HCT116 (cell line): ENCODE results near the gene MYO1E.

Source experiments
- ATF3 ChIP-seq: IDR thresholded peaks from 2 replicates; pipeline ENCODE4 v1.6.1; 2012
- CBX3 ChIP-seq: IDR thresholded peaks from 2 replicates; pipeline ENCODE4 v1.6.1; 2012; ENCODE audit warnings: low read depth
- CEBPB ChIP-seq: IDR thresholded peaks from 2 replicates; pipeline ENCODE4 v1.6.1; 2012; ENCODE audit warnings: low read depth
- EZH2 ChIP-seq: fragments of 200-600 bp; sonication (generic); IDR thresholded peaks from 2 replicates; pipeline ENCODE4 v1.6.1; 2017; ENCODE audit warnings: antibody characterized with exemption, mixed run types
- EZH2phosphoT487 ChIP-seq: fragments of 200-600 bp; IDR thresholded peaks from 2 replicates; pipeline ENCODE4 v1.6.1; 2018; ENCODE audit warnings: antibody characterized with exemption, borderline replicate concordance
- POLR2A ChIP-seq: IDR thresholded peaks from 2 replicates; pipeline ENCODE4 v1.7.0; 2011; ENCODE audit warnings: borderline replicate concordance; ENCODE audit not compliant: insufficient read depth, insufficient read length; ENCODE audit errors: extremely low read depth
- POLR2AphosphoS5 ChIP-seq: IDR thresholded peaks from 2 replicates; pipeline ENCODE4 v1.6.1; 2011; ENCODE audit warnings: mild to moderate bottlenecking, low read depth, low read length, moderate library complexity
- ZNF274 ChIP-seq: fragments of 200-500 bp; sonication (Bioruptor generic); IDR thresholded peaks from 2 replicates; pipeline ENCODE4 v1.6.1; 2014; ENCODE audit warnings: mild to moderate bottlenecking, low read depth, low read length, inconsistent platforms
- TF ChIP-seq, protein P1 (sequence below), 3 experiments: fragments of 200-600 bp in 1 of 3; sonication (generic) in 1 of 3; IDR thresholded peaks in 2 of 3; conservative IDR thresholded peaks in 1 of 3; 2 replicates each; pipeline ENCODE4 v1.5.1; 2012 to 2017; ENCODE audit warnings: low read depth in 2 of 3, low read length in 2 of 3, antibody characterized with exemption in 1 of 3, borderline replicate concordance in 1 of 3, control low read depth in 1 of 3, mild to moderate bottlenecking in 1 of 3, mixed read lengths in 1 of 3, mixed run types in 1 of 3, moderate library complexity in 1 of 3; ENCODE audit not compliant: insufficient read depth in 1 of 3

DNA sequence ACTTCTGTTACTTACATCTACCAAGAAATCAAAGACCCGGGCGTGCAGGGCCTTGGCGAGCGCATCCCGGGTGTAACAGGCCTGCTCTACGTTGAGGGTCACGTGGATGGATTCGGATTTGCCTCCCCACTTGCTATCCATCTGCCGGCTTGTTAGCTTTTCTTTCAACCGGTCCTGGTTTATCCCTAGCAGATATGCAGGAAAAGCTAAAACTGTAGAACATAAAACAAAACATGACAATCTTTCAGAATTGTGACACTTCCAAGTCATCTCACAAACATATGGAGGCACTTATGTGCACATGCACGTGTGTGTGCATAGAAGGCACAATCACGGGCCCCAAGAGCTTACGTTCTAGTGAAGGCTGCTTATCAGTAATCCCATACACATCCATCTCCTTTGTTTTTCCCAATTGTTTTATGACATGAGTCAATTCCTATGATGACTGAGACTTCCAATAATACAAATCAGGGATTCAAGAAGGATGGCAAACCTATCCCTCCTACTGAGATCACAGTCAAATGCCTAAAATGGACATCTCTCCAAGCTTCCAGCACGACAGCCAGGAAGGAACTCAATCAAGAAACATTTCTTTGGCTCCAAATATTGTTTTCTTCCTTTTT, 154.7 kb downstream of the MYO1E start:
- TF ChIP-seq, protein P1, sequence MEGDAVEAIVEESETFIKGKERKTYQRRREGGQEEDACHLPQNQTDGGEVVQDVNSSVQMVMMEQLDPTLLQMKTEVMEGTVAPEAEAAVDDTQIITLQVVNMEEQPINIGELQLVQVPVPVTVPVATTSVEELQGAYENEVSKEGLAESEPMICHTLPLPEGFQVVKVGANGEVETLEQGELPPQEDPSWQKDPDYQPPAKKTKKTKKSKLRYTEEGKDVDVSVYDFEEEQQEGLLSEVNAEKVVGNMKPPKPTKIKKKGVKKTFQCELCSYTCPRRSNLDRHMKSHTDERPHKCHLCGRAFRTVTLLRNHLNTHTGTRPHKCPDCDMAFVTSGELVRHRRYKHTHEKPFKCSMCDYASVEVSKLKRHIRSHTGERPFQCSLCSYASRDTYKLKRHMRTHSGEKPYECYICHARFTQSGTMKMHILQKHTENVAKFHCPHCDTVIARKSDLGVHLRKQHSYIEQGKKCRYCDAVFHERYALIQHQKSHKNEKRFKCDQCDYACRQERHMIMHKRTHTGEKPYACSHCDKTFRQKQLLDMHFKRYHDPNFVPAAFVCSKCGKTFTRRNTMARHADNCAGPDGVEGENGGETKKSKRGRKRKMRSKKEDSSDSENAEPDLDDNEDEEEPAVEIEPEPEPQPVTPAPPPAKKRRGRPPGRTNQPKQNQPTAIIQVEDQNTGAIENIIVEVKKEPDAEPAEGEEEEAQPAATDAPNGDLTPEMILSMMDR (IDR thresholded peaks at IDR 0.05 in 2 of 3, conservative IDR thresholded peaks at IDR 0.05 in 1 of 3; ENCODE audit: borderline replicate concordance in 1 of 3, insufficient read depth in 1 of 3, low read depth in 2 of 3, low read length in 2 of 3), result no peak
- TF ChIP-seq CEBPB (no peak), POLR2A (no peak), CBX3 (no peak), ZNF274 (no peak), POLR2AphosphoS5 (no peak), EZH2 (no peak), ATF3 (no peak), EZH2phosphoT487 (no peak)
